ENCODE data around the gene CRKL.

The CRKL gene

DNA sequence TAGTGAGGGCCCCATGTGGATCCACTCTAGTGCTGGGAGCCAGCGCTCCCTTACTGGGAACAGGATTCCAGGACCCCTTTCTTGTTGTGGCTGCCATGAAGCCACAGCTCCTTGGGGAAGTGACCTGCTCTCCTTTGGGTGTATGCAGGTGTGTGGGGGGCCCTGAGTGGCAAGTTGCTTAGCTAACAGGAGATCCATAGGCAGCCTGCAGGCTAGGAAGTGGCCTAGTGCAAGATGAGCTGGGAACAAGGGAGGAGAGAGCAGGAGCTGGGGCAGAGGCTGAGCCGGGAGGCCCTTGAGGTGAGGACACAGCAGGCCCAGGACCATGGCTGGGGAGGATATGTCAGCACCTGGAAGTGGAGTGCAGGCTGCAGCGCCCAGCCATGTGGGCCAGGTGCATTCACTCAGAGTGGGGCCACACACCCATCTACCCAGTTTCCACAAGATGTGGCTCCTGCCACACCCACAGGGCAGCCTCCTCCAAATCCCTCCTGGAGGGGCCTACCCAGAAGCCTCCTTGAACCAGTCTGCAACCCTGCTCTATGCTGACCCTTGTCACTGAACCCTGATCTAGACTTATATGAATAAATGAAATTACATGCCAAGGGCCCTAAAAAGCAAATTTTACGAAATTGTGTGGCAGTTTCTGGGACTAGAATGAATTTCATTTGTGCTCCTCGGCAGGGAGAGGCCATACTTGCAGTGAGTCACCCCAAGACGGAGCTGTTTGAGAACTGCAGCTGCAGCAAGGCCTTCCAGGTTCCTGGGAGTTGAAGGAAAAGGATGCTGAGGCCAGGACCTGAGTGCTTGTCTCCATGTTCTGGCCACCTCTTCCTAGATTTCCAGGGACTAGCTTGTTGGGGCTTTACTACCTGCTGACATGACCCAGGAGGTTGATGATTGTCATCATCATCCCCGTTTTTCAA, 81.5 kb downstream of the CRKL start:
- DNase-seq: no peak

DNA sequence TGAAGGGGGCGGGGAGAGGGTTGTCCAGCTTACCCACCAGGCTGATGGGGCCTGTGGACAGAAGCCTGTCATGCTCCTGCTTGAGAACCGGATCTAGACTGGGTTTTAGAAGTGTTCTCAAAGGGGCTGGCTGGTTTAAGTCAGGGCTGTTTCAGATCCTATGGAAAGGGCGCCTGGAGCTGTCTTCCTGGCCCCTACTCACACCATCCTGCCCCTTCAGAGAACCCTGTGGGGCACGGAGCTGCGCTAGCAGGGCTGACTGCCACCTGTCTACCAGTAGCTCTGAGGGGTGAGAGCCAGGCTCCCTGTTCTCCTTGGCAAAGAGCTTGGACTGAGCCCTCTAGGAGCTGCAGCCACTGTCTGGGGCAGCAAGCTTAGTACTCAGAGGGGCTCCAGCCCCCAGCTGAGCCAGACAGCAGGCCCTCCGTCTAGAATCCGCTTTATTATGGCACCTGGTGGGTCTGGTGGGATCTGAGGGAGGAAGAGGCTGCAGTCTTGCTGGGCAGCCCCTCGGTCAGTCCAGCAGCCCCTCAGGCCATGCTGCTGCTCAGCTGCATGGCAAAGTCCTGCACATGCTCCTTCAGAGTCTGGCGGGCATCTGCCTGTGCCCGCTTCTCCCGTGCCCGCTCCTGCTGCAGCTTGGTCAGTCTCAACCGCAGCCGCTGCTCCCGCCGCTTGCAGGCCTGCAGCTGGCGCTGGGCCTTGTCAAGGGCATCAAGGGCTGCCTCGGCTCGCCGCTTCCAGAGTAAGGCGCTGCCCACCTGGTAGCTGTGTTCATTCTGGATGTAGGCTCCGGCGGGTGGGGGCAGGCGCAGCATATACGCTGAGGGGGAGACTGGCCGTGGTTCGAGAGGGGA, 82.4 kb downstream of the CRKL start:
- no peak for DNase-seq

DNA sequence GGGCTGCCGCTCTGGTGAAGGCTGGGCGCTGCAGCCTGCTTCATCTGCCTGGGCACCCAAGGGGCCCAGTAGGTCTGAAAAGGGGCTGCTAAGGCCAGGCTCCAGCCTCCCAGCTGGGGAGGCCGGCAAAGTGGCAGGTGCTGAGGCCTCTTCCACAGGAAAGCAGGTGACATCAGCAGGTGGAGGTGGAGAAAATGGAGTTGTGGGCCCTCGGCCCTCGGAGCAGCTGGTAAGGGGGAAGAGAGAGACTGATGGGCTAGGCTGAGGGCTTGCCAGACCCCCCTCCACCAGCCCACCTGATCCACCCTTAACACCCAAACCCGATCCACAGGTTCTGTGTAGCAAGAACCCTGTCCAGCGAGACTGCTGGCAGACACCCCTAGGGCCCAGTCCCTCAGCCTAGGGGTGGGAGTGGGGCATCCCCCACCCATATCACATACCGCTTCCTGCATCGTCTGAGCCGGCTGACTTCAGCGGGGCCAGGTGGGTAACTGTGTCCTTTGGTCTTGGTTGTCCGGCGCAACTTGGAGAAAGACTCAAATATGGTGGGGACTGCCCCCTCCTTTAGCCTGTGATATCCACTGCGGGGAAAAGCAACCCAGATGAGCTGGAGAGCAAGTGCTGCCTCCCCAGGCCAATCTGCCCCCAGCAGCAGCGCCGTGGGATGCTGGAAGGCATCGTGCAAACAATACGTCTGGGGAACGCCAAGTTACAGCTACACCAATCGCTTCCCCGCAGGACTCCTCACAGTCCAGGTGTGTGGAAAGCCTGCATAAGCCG, 83.2 kb downstream of the CRKL start:
- no peak for DNase-seq

DNA sequence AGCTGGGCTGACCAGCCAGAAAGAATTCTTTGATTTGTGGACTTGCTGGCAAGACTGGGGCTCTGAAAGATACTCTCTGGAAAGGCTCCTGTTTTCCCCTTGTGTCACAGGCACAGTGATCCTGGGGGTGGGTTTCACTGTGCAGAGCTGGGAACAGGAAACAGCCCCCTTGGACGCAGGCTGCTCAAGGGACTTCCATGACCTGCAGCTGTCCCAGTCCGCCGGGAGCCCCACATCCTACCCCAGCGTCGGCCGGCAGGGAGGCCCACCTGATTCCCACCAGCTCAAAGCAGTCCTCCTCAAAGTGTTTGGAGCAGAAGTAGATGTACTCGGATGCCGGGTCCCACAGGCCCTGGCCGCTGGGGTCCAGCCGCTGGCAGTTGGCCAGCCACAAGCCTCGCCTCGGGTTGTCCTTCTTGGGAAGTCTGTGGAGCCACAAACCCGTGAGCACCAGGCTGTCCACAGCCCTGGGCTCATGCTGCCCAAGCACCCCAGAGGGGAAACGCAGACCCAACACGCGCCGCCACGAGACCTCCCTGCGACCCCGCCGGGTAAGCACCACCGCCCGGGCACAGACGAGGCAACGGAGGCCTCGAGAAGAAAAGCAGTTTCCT, 83.9 kb downstream of the CRKL start:
- DNase-seq: no peak

DNA sequence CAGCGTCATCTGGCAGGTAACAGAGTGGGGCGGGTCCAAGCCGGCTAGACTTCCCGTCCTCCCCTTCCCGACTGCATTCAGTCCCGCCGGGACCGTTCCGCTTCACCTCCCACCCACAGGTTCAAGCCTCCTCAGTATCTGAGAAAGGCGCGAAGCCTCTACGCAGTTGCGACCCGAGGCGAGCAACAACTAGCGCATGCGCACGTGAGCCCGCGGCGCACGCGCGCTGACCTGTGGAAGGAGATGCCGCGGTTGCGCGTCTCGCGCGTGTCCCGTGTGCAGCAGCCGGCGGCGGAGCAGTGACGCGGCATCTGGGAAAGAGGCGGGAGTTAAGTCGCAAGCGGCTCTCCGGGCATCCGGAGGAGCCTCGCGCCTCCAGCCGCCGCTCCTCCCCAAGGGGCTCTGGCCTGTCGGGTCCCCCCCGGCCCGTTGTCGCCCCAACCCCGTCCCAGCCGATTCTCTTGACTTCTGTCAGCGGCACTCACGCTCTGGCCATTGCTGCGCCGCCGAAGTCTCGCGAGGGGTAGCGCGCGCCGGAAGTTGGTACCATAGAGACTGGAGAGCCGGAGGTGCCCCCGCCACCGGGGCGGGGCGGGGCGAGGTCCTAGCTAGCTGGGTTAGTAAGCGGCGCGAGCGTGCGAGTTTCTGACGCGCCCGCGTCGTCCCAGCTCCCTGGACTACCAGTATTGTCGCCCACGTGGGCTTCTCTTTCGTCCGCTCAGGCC, 84.6 kb downstream of the CRKL start, which contains the start of gene THAP7:
THAP7 (minus strand) TSS at position 518 of the 725 bp plus-strand sequence; CDS start at position 311, 207 bp downstream.
- DNase-seq: peak; percentile 88 to 94

Data from SHP77 (cell line).